ENCODE measurements around the gene PAF1.
A peak's percentile ranks its signal among the peaks of the same experiment; 100 is the strongest.

Gene PAF1

GRCh38 chr19:39363901-39364457 lies 26.9 kb downstream of the PAF1 start:
- H3K27me3 Mint-ChIP-seq: no peaks in the 10 kb centered on the region
- H3K4me1 Mint-ChIP-seq: peaks cover 32% of the 10 kb centered on the region
- peak overlapping the region; percentile 4 for H3K4me3 Mint-ChIP-seq
- peak; percentile 96 for ATAC-seq
- H3K9me3 Mint-ChIP-seq: no peaks in the 10 kb centered on the region
- H3K36me3 Mint-ChIP-seq: peaks cover 50% of the 10 kb centered on the region
- H3K27ac Mint-ChIP-seq: peak overlapping the region; percentile 95

GRCh38 chr19:39362682-39363657 lies 27.9 kb downstream of the PAF1 start:
- H3K36me3 Mint-ChIP-seq: peaks cover 44% of the 10 kb centered on the region
- no peak for ATAC-seq
- peaks cover 32% of the 10 kb centered on the region for H3K4me1 Mint-ChIP-seq
- H3K27ac Mint-ChIP-seq: peak overlapping the region; percentile 95
- H3K9me3 Mint-ChIP-seq: no peaks in the 10 kb centered on the region
- no peak overlapping the region for H3K4me3 Mint-ChIP-seq
- no peaks in the 10 kb centered on the region for H3K27me3 Mint-ChIP-seq

DNA sequence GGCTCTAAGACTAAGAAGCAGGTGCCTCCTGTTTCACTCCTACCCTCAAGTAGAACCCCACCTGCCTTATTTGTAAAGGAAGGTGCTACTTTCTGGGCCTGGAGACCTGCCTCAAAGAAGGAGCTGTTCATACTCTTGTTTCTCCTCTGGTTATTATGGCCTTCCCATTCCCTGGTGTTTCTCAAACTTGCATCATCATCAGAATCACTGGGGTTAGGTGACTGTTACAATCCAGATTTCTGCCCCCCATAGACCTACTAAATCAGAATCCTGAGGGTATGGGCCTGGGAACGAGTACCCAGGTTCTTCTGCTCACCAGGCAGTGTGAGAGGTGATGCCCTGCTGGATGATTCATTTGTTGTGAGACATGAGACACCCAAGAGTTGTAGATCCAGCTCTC lies 30.3 kb downstream of the PAF1 start:
- Mint-ChIP-seq H3K27me3 (no peaks in the 10 kb centered on the region), H3K4me3 (no peak overlapping the region), H3K4me1 (peaks cover 32% of the 10 kb centered on the region), H3K9me3 (no peaks in the 10 kb centered on the region), H3K27ac (no peak overlapping the region), H3K36me3 (peaks cover 64% of the 10 kb centered on the region)
- no peak for ATAC-seq

- Mint-ChIP-seq H3K27me3 (no peaks in the 10 kb centered on the region), H3K27ac (no peak overlapping the region), H3K4me3 (no peak overlapping the region), H3K4me1 (peaks cover 22% of the 10 kb centered on the region), H3K36me3 (peaks cover 72% of the 10 kb centered on the region), H3K9me3 (no peaks in the 10 kb centered on the region)
- ATAC-seq: no peak
Observed at GRCh38 chr19:39359026-39359425, 31.9 kb downstream of the PAF1 start.

GRCh38 chr19:39356647-39357046 lies 34.3 kb downstream of the PAF1 start:
- Mint-ChIP-seq H3K4me3 (no peak overlapping the region), H3K36me3 (peaks cover 61% of the 10 kb centered on the region), H3K27ac (no peak overlapping the region), H3K27me3 (no peaks in the 10 kb centered on the region), H3K9me3 (no peaks in the 10 kb centered on the region), H3K4me1 (peaks cover 6% of the 10 kb centered on the region)
- no peak for ATAC-seq

DNA sequence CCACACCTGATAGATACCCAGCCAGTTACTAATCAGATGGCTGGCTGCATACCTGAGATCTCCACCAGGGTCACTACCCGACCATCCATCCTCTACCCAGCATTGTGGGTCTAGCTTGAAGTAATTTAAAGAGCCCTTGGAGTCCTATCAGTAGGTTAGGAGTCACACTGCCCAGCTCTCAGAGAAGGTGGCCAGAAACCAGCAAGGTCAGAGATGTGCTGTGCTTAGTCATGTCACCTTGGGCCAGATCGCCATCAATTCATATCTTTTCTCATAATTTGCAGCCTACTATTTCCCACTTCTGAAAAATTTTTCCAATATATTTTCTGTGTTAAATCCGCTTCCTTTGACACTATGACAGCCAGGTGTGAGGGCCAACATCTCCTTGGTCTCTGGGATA lies 34.8 kb downstream of the PAF1 start:
- no peak overlapping the region for H3K27ac Mint-ChIP-seq
- H3K4me1 Mint-ChIP-seq: peaks cover 12% of the 10 kb centered on the region
- peaks cover 61% of the 10 kb centered on the region for H3K36me3 Mint-ChIP-seq
- no peak for ATAC-seq
- H3K4me3 Mint-ChIP-seq: no peak overlapping the region
- H3K27me3 Mint-ChIP-seq: no peaks in the 10 kb centered on the region
- H3K9me3 Mint-ChIP-seq: no peaks in the 10 kb centered on the region

GRCh38 chr19:39355253-39355652 lies 35.7 kb downstream of the PAF1 start:
- Mint-ChIP-seq H3K4me1 (peaks cover 15% of the 10 kb centered on the region), H3K27me3 (no peaks in the 10 kb centered on the region), H3K4me3 (no peak overlapping the region), H3K27ac (no peak overlapping the region), H3K9me3 (no peaks in the 10 kb centered on the region), H3K36me3 (peaks cover 54% of the 10 kb centered on the region)
- no peak for ATAC-seq

DNA sequence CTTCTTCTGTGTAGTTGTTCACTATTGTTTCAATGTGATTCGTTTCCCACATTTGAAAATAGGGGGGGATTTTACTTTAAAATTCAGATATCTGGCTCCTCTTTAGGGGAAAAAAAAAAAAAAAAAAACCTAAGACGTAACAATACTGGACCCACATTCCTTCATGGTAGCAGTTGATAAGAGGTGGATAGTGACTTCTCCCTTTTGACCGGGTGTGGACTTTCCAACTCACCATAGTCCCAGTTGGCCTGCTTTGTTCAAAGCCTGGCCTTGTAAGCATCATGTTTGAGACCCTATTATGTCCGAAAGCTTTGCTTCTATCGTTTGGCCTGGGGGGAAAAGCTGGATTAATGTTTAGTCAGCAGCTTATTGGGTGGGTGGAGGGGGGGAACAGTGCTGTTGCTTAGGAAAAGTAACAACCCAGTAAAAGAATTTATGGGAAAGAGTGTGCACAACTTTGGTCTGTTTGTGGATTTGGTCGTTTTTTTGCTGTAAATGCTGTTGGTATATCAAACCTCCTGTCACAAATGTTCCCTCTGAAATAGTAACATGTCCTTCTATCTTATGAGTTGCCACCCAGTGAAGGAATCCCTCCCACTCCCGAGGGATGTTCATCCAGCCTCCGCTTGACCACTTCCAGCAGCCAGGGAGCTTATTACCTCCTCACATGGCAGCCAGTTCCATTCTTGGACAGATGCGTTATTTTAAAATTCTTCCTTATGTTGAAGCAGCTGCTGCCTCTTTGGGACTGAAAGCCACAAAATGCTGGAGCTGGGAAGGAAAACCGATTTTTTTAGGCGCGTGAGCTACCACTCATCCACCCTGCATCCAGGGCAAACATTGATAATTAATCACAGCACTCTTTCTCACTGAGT lies 38.3 kb downstream of the PAF1 start:
- H3K27me3 Mint-ChIP-seq: no peaks in the 10 kb centered on the region
- no peak overlapping the region for H3K4me3 Mint-ChIP-seq
- H3K27ac Mint-ChIP-seq: peak overlapping the region; percentile 68
- ATAC-seq: no peak
- no peaks in the 10 kb centered on the region for H3K9me3 Mint-ChIP-seq
- H3K36me3 Mint-ChIP-seq: peaks cover 55% of the 10 kb centered on the region
- peaks cover 33% of the 10 kb centered on the region for H3K4me1 Mint-ChIP-seq

DNA sequence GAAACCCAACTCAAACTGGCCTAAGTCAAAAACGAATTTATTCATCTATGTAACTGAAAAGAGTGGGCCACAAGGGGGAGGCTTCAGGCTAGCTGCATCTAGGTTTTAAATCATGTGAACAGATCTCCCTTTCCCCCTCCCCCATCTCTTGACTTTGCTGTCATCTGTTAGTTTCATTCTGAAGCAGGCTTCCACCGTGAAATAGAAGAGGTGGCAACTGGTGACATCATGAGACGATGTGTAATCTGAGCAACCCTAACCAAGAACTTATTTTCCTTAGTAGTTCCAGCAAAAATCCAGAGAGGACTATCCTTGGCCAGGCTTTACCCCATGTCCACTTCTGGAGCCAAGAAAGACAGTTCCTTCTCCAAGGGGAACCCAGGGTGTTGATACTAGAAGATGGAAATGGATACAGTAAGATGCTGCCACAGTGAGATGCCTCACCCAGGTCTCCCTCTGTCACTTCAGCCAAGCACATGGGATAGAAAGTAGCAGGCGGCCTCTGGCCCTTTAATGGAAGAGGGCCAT lies 39.3 kb downstream of the PAF1 start:
- peak; percentile 89 for ATAC-seq
- H3K4me3 Mint-ChIP-seq: no peak overlapping the region
- H3K9me3 Mint-ChIP-seq: no peaks in the 10 kb centered on the region
- no peaks in the 10 kb centered on the region for H3K27me3 Mint-ChIP-seq
- H3K27ac Mint-ChIP-seq: peak overlapping the region; percentile 68
- H3K4me1 Mint-ChIP-seq: peaks cover 37% of the 10 kb centered on the region
- H3K36me3 Mint-ChIP-seq: peaks cover 49% of the 10 kb centered on the region

DNA sequence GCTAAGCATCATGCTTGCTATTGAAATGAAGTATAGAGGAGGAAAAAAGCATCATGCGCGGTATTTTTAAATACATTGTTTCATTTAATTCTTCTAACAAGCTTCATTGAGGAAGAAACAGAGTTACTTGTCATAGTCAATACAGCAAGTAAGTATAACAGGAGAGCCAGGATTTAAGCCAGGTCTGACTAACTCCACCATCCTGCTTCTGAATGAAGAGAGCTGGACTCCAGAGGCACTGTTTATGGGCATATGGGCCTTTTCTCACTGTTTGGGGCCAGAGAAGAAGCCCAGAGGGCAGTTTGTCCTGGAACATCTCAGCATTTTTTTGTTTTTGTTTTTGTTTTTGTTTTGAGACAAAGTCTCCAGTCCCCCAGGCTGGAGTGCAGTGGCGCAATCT lies 40.8 kb downstream of the PAF1 start:
- ATAC-seq: no peak
- H3K27ac Mint-ChIP-seq: no peak overlapping the region
- H3K9me3 Mint-ChIP-seq: no peaks in the 10 kb centered on the region
- peaks cover 44% of the 10 kb centered on the region for H3K36me3 Mint-ChIP-seq
- no peaks in the 10 kb centered on the region for H3K27me3 Mint-ChIP-seq
- no peak overlapping the region for H3K4me3 Mint-ChIP-seq
- peaks cover 46% of the 10 kb centered on the region for H3K4me1 Mint-ChIP-seq

DNA sequence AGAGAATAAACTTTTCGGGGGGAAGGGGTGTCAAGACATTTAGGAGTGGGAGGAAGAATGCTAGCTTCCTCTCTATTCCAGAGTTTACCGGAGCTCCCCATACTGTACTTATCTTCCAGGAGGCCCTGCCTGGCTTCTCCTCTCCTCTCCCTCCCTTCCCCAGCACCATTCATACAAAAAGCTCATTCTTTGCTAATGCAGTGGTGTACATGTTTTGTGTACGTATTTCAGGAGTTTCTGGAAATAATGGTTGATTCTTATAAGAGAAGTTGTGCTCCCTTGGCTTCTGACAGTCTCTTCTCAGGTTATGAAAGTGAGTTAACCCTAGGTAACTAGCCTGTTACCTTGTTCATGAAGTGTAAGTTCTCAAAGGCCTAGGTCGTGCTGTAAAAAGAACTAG lies 41.6 kb downstream of the PAF1 start:
- Mint-ChIP-seq H3K9me3 (no peaks in the 10 kb centered on the region), H3K4me1 (peaks cover 55% of the 10 kb centered on the region), H3K4me3 (no peak overlapping the region), H3K36me3 (peaks cover 43% of the 10 kb centered on the region), H3K27ac (peak overlapping the region; percentile 8), H3K27me3 (no peaks in the 10 kb centered on the region)
- ATAC-seq: no peak

- H3K27me3 Mint-ChIP-seq: no peaks in the 10 kb centered on the region
- H3K27ac Mint-ChIP-seq: peak overlapping the region; percentile 8
- ATAC-seq: no peak
- peaks cover 42% of the 10 kb centered on the region for H3K36me3 Mint-ChIP-seq
- no peaks in the 10 kb centered on the region for H3K9me3 Mint-ChIP-seq
- H3K4me3 Mint-ChIP-seq: no peak overlapping the region
- H3K4me1 Mint-ChIP-seq: peaks cover 71% of the 10 kb centered on the region
Observed at GRCh38 chr19:39347332-39348164, 43.4 kb downstream of the PAF1 start.

- H3K4me3 Mint-ChIP-seq: no peak overlapping the region
- no peaks in the 10 kb centered on the region for H3K27me3 Mint-ChIP-seq
- H3K4me1 Mint-ChIP-seq: peaks cover 66% of the 10 kb centered on the region
- peak overlapping the region; percentile 64 for H3K27ac Mint-ChIP-seq
- no peaks in the 10 kb centered on the region for H3K9me3 Mint-ChIP-seq
- ATAC-seq: no peak
- H3K36me3 Mint-ChIP-seq: peaks cover 42% of the 10 kb centered on the region
Observed at GRCh38 chr19:39345956-39346355, 45.0 kb downstream of the PAF1 start.

DNA sequence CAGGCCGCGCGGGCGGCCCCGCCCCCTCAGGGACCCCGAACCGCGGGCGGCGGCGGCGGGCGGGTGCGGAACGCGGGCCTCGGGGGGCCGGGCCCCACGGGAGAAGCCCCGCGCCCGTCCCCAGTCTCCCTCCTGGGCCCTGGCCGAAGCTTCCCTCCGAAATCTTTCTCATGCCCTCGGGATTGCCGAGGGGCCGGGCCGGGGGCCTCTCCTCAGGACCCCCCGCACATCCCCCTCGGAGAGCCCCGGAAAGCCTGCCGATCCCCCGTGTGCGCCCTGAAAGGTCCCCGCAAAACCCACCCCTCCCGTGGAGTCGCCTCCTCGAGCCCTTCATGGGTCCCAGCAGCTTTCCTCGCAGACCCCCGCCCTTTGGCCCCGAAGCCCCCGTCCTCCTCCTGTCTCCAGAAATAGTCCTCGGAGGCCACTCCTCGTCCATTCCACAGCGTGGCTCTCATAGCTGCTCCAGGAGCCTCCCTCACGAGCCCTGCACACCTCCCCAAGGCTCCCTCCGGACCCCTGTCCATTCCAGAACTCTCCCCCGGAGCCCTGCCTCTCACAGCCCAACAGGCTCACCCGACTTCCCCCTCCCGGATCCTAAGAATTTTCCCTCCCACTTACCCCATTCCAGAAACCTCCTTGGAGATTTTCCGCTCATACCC lies 48.1 kb downstream of the PAF1 start:
- peak; percentile 42 for ATAC-seq
- H3K36me3 Mint-ChIP-seq: peaks cover 27% of the 10 kb centered on the region

More for the DNA sequence above, 48.1 kb downstream of the PAF1 start:
- Mint-ChIP-seq H3K27me3 (no peaks in the 10 kb centered on the region), H3K27ac (peak overlapping the region; percentile 72), H3K9me3 (no peaks in the 10 kb centered on the region), H3K4me1 (peaks cover 64% of the 10 kb centered on the region), H3K4me3 (peak overlapping the region; percentile 78)

All from stimulated activated memory B cell treated with anti-CD40 and anti-IgM and Interleukin-4, amounts not matched to agents 10 μg/mL and 1 μg/mL and 100 μg/mL, for 72 hours (primary cell).